ENCODE measurements around the gene MAP4K2.

The MAP4K2 gene

DNA sequence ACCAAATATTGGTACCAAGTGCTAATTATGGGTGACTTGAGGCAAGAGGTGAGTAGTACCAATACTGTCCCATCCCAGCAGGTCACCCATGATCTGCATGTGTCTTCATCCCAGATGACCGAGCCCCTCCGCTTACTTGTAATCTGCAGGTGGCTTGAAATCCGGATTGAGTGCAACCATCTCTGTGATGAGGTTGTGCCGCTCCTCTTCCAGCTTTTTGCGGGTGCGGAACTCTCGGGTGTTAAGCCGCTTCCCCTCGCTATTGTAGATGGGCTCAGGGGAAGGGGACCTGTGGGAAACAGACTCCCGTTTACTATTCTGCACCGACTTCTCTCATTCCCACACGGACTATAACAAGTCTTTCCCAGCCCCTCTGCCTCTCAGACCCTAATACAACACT, 32.9 kb downstream of the MAP4K2 start:
- in situ Hi-C loops (cut with HindIII; ENCODE audit: low sequenced_read_pairs), result loop anchor here (10.0 to 25.0 kb wide), 2 partner anchors 55 to 92 kb away; no protein-coding TSS in a partner anchor
- TF ChIP-seq, protein P1, sequence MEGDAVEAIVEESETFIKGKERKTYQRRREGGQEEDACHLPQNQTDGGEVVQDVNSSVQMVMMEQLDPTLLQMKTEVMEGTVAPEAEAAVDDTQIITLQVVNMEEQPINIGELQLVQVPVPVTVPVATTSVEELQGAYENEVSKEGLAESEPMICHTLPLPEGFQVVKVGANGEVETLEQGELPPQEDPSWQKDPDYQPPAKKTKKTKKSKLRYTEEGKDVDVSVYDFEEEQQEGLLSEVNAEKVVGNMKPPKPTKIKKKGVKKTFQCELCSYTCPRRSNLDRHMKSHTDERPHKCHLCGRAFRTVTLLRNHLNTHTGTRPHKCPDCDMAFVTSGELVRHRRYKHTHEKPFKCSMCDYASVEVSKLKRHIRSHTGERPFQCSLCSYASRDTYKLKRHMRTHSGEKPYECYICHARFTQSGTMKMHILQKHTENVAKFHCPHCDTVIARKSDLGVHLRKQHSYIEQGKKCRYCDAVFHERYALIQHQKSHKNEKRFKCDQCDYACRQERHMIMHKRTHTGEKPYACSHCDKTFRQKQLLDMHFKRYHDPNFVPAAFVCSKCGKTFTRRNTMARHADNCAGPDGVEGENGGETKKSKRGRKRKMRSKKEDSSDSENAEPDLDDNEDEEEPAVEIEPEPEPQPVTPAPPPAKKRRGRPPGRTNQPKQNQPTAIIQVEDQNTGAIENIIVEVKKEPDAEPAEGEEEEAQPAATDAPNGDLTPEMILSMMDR (IDR thresholded peaks at IDR 0.05; ENCODE audit: low read depth, low read length, missing control alignments), result no peak
- DNase-seq (ENCODE audit: low read depth), result no peak
- H3K4me3 ChIP-seq (ENCODE audit: low read depth, low read length), result no peak overlapping the region

DNA sequence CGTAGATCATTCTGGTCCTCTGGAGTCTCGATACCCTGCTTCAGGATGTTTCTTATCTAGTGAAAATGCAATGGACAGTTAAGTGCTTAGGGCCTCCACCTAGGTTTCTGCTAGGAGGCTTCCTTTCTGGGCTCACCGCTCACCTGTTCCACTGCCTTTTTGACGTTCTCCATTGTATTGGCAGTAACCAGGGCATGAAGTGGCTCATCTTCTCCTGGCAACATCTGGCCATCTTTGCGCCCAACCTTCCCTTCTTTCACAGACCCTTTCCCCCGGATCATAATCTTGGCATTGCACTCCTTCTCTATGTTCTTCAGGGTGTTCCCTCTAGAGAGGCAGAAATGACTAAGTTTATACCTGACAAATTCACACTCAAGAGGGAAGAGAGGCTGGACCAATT, 33.7 kb downstream of the MAP4K2 start:
- TF ChIP-seq, protein P1 (IDR thresholded peaks at IDR 0.05; ENCODE audit: low read depth, low read length, missing control alignments), result no peak
- DNase-seq (ENCODE audit: low read depth), result no peak
- in situ Hi-C loops (cut with HindIII; ENCODE audit: low sequenced_read_pairs), result loop anchor here (25.0 kb wide), 1 partner anchor 93 kb away; no protein-coding TSS in a partner anchor
- no peak overlapping the region for H3K4me3 ChIP-seq (ENCODE audit: low read depth, low read length)

DNA sequence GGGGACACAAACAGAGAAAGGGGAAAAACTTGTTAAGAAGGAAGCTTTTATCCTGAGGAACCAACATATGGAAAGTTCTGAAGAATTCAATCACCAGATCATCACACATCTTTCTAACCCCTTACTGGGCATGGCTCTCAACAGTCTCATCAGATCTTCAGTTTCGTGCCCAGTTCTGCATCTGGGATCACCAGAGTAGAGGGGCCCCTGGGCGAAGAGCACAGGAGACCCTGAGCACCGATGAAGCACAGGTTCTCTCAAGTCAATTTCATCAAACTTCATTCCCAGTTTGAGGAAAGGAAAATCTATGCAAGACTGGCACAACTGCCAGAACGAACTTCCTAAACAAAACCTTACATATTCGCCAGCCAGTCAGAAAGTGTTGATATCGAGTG, 34.7 kb downstream of the MAP4K2 start:
- TF ChIP-seq, protein P1 (IDR thresholded peaks at IDR 0.05; ENCODE audit: low read depth, low read length, missing control alignments), result no peak
- no peak overlapping the region for H3K4me3 ChIP-seq (ENCODE audit: low read depth, low read length)
- no peak for DNase-seq (ENCODE audit: low read depth)
- in situ Hi-C loops (cut with HindIII; ENCODE audit: low sequenced_read_pairs), result loop anchor here (25.0 kb wide), 1 partner anchor 94 kb away; no protein-coding TSS in a partner anchor

DNA sequence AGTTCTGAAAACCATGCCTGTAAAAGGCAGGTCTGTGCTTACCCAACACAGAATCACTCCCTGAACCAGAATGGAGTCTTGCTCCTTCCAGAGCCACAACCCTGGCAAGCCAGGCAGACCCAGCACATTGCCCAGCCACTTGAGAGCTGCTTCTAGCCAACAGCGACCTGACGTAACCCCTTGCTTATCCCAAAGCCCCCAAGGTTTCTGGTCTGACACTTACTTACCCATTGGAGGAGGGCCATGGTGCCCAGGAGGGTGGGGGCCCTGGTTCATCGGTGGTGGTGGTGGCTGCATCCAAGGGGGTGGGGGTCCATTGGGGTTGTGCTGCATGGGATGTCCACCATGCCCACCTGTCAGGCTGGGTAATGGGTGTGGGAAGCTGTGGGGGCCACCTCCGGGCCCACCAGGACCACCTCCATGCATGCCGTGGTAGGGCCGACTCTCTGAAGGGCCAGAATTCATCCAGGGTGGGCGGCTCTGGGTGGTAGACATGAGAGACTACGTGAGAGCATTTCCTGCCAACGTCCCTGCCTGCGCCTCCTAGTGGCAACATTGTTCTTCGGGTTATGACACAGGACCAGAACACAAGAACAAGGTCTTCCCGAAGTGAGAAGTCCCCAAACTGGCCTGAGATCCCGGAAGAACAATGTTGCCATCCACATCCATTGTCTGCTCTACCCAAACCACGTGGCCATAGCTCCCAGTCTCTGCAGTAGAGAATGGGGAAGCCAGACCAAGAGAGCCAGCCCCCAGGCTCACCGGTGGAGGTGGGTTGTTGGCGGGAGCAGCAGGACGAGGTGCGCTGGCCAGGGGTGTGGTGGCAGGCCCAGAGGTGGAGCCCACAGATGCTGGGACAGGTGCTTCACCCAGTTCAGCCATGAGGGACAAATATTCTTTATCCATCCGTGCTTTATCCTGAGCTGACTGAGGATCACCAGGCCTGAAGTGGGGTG, 35.4 kb downstream of the MAP4K2 start:
- no peak overlapping the region for H3K4me3 ChIP-seq (ENCODE audit: low read depth, low read length)
- in situ Hi-C loops (cut with HindIII; ENCODE audit: low sequenced_read_pairs), result loop anchor here (25.0 kb wide), 1 partner anchor 95 kb away; no protein-coding TSS in a partner anchor
- DNase-seq (ENCODE audit: low read depth), result peak; percentile 43
- TF ChIP-seq, protein P1 (IDR thresholded peaks at IDR 0.05; ENCODE audit: low read depth, low read length, missing control alignments), result peak; percentile 80

DNA sequence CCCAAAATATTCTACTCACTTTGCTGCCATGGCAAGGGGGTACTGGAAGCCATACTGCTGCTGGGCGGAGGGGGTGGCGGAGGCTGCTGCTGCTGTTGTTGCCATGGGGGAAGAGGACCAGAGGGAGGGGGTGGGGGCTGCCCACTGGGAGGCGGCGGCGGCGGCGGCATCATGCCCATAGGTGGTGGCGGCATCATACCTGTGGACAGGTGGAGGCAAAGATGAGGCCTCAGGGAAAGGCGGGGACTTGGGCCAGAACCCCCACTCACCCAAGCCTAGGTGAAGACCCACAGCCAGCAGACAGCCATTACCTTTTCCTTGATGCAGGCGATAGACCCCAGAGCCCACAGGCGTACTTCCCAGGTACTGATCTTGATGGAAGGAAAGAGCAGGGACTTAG, 36.1 kb downstream of the MAP4K2 start:
- TF ChIP-seq, protein P1 (IDR thresholded peaks at IDR 0.05; ENCODE audit: low read depth, low read length, missing control alignments), result no peak
- no peak overlapping the region for H3K4me3 ChIP-seq (ENCODE audit: low read depth, low read length)
- in situ Hi-C loops (cut with HindIII; ENCODE audit: low sequenced_read_pairs), result loop anchor here (25.0 kb wide), 1 partner anchor 95 kb away; no protein-coding TSS in a partner anchor
- no peak for DNase-seq (ENCODE audit: low read depth)

DNA sequence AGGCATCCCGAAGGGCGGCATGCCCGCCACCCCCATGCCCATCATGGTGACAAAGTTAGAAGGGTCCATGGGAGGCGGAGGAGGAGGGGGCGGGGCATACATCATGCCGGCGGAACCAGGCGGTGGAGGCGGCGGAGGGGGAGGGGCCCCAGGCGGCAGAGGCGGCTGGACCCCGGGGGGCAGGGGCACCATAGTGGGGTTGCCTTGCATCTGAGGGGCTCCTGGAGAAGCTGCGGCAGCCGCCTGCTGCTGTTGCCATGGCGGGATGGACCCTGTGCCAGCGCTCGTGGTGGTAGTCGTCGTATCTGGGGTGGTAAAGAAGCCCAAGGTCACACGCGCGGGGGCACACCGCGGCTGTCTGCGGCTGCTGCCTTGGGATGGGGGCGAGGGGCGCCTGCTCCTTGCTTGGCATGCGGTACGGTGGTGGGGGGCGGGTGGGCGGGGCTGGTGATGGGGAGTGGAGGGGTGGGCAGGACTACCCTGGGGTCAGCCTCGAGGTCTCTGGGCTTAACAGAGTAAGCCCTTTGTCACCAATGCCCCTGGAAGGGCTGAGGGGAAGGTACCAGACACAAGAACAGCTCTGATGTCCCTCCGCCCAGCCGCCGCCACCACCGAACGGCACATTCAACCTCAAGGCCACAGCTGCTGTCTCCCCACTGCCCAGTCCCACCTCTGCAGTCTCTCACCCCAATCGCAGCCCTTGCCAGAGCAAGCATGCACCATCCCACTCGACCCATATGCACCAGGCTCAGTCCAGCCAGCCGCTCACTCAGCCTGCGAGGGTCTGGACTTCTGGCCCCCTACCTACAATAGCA, 37.0 kb downstream of the MAP4K2 start:
- H3K4me3 ChIP-seq (ENCODE audit: low read depth, low read length), result no peak overlapping the region
- in situ Hi-C loops (cut with HindIII; ENCODE audit: low sequenced_read_pairs), result loop anchor here (25.0 kb wide), 1 partner anchor 96 kb away; no protein-coding TSS in a partner anchor
- TF ChIP-seq, protein P1 (IDR thresholded peaks at IDR 0.05; ENCODE audit: low read depth, low read length, missing control alignments), result no peak
- no peak for DNase-seq (ENCODE audit: low read depth)
